KG1 (cell line): ENCODE measurements around the gene BTBD18.
"Not testable (repeated sequence)": the region's sequence is repeated elsewhere in the genome, so short reads cannot be mapped to it uniquely, and the experiment has no call there.

ENCODE experiments used
- DNase-seq: peaks from one replicate; lab custom pipeline; 2025; lab: John Stamatoyannopoulos, UW

Gene BTBD18

DNA sequence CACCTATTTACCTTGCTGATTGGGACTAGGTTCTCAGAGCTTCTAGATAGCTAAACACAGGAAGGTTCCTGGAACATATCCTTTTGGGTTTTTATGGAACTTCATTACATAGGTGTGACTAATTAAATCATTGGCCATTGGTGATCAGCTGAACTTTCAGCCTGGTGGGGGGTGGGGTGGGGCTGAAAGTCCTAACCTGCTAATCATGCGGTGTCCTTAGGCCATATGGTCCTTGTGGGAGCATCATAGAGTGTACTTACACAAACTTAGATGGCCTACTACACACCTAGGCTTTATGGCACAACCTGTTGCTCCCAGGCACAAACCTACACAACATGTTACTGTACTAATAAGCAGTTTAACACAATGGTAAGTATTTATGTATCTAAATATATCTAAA lies 19.0 kb downstream of the BTBD18 start:
- no peak for DNase-seq

DNA sequence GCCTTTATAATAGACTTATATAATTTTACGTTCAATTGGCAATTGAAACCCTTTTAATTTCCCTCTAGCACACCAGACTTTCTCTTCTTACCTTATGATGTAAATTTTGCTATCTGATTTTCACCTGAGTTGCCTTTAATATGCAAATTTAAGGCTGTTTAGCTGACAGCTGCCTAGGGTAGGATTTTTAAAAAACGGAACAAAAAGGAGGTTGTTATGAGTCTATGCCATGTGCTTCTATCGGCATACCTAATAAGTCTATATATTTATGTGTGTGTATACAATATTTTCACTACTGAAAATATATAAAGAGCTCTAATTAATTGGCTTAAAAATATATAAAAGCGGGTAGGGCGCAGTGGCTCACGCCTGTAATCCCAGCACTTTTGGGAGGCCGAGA lies 22.1 kb downstream of the BTBD18 start:
- DNase-seq: no peak

DNA sequence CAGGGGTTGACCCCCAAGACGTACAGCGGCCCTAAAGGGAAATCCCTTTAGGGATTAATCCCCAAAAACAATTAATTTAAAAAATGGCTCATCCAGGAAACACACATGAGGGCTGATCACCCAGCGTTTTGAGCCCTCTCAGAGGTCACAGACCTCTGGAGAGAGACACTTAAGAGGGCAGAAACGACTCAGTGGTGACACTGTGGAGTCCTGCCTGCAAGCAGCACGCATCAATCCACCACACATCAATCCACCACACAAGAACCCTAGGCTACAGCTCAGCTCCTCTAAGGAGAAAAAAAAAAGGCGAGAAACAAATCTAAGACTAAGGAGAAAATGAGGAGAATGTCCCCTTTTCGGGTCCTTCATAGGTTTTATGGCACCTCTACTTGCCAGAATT lies 22.8 kb downstream of the BTBD18 start:
- no peak for DNase-seq

DNA sequence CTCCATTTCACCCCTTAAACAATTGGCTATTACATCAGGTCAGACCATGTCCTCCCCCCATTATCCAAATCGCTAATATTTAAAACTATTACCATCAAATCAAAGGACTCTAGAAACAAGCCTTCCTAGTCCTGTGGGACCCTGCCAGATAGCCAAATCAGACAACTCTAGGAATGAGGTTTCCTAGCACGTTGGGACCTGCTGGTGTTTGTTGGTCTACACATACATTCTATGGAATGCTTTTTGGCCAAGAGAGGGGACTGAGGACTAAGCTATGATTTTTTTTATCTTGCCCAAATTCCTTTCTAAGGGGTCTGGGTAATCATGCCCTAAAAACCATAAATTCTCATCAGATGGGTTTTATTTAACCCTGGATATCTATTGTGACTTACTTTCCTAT lies 24.4 kb downstream of the BTBD18 start:
- no peak for DNase-seq

DNA sequence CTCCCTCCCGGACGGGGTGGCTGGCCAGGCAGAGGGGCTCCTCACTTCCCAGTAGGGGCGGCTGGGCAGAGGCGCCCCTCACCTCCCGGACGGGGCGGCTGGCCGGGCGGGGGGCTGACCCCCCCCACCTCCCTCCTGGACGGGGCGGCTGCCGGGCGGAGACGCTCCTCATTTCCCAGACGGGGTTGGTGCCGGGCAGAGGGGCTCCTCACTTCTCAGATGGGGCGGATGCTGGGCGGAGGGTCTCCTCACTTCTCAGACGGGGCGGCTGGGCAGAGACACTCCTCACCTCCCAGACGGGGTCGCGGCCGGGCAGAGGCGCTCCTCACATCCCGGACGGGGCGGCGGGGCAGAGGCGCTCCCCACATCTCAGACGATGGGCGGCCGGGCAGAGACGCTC lies 34.9 kb downstream of the BTBD18 start:
- not testable (repeated sequence) for DNase-seq

DNA sequence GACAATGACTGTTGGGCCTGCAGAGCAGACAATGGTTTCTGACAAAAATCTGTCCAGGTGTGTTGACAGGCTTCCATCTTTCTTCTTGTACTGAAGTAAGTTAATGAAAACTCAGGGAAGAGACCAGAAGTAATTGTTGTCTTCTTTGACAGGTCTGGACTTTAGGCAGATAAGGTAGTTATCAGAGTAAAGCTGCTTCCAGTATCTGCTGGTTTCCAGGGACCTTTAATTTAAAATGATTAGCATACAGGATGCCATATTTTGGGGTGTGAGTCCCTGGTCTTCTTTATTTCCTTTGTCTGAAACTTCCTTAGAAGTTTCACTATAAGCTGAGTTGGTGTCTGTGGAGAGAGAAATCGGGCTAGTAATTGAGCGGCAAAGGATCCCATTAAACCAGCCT lies 37.8 kb downstream of the BTBD18 start:
- DNase-seq: no peak

DNA sequence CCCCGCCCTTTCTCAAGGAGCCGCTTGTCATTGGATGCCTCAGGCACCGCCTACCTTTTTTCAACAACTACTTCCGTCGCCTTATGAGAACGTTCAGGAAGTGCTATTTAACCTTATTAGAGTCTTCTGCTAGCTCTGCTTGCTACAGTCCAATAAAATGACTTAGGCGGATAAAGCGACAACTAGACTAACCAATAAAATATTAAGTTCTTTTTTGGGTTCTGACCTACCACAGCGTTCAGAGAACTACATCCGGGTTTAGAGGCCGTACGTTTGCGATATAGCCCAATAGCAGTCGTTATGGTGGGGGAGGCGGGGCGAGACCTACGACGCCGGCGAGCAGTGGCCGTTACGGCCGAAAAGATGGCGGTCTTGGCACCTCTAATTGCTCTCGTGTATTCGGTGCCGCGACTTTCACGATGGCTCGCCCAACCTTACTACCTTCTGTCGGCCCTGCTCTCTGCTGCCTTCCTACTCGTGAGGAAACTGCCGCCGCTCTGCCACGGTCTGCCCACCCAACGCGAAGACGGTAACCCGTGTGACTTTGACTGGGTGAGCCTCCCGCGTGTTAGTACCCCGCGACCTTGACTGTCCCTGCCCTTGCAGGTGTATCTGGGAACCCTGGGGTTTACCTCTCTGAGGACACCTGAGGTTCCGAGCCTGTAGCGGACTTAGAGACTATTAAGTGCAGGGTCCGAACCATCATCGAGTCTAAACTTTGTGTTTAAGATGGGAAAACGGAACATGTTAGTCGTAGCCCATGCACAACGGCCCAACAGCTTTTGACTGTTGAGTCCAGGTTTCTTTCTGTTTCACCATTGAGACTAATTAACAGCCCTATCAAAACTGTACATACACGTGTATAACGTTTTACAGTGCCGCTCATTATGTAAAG lies 39.1 kb downstream of the BTBD18 start, which contains the start of gene TMX2:
TMX2 (plus strand) TSS at position 338 of the 895 bp plus-strand sequence; CDS start at position 364, 26 bp downstream.
- peak; percentile 100 for DNase-seq

DNA sequence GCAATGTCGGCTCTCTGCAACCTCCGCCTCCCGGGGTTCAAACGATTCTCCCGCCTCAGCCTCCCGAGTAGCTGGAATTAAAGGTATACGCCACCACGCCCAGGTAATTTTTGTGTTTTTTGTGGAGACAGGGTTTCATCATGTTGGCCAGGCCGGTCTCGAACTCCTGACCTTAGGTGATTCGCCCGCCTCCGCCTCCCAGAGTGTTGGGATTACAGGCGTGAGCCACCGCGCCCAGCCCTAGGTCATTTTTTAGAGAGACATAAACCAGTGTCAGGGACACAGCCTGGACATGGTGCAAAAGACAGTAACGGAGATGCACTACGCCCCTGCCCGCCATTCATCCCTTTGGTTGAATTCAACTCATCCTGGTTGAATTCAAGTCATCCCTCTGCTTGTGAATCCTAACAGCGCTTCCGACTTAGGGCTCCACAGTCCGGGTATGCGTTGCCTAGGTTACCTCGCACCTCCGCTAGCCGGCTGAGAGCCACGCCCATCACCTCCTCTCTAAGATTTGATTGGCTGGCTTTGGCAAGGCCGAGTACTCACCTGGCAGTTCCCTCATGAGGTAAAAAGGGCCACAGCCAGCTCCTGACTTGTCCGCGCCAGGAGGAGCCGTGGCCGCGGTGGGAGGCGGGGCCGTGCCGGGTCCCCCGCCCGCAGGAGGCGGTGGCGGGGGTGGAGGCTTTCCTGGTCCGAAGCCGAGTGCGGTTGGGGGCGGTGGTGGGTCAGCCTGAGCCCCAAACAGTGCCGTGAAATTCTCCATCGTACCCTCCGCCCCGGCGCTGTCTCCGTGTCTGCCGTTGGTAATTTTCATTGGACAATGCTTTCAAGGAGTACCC lies 40.0 kb downstream of the BTBD18 start, which contains the start of gene MED19:
MED19 (minus strand) TSS at position 802 of the 842 bp plus-strand sequence; CDS start at position 766, 36 bp downstream.
- peak; percentile 63 for DNase-seq

DNA sequence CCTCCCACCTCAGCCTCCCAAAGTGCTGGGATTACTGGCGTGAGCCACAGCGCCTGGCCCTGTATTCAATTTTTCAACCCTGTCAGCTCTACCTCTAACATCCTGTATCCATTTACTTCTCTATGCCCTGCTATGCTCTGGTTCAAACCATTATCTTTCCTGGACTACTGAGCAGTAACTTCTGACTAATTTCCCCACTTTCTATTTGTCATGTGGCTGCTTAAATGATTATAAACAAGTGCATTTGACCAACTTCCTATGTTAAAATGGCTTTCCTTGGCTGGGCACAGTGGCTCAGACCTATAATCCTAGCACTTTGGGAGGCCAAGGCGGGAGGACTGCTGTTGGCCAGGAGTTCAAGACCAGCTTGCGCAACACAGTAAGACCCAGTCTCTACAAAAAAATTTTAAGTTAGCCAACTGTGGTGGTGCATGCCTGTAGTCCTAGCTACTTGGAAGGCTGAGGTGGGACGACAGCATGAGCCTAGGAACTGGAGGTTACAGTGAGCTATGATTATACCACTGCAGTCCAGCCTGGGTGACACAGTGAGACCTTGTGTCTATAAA lies 41.7 kb downstream of the BTBD18 start:
- DNase-seq: no peak

DNA sequence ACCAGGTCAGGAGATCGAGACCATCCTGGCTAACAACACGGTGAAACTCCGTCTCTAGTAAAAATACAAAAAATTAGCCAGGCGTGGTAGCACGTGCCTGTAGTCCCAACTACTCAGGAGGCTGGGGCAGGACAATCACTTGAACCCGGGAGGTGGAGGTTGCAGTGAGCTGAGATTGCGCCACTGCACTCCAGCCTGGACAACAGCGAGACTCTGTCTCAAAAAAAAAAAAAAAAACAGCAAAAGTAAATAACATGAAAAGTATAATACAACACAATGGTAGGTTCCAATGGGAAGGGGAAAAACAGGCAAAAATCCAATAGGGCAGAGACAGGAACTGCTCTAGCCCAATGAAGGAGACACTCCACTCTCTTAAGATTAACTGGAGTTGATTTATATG lies 46.2 kb downstream of the BTBD18 start:
- not testable (repeated sequence) for DNase-seq

DNA sequence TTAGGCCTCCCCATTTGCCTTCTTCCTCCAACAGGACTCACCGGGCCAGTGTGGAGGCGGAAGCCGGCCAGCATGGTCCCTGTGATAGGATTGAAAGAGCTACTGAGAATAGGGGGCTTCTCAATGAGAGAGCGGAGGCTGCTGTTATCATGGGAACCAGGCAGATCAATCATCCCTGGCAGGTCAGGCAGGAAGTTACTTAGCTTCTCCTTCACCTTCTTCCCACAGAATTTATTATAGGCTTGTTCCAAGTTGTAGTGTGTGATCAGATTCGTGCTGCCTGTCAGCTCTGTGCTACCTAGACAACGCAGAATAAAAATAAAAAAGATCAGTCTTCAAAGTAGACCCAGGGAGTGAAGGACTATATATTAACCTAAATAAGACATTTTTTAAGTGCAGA lies 46.7 kb downstream of the BTBD18 start:
- no peak for DNase-seq

DNA sequence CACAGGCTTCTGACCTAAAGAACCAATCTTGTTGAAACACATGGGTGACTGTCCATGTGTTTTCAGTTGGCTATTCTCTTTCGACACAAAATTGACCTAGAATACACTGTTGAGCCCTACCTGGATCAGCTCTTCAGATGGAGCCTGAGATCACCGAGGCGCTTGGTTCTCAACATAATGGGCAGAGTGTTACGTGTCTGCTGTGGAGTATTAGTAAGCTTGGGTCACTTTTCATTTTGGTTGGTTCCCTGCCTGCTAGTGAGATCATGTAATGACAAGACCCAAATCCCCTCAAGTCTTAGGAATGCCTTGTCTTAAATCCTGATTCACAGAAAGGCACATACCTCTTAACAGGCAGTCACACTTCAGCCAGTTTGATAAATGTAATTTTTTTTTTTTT lies 48.3 kb downstream of the BTBD18 start:
- no peak for DNase-seq

DNA sequence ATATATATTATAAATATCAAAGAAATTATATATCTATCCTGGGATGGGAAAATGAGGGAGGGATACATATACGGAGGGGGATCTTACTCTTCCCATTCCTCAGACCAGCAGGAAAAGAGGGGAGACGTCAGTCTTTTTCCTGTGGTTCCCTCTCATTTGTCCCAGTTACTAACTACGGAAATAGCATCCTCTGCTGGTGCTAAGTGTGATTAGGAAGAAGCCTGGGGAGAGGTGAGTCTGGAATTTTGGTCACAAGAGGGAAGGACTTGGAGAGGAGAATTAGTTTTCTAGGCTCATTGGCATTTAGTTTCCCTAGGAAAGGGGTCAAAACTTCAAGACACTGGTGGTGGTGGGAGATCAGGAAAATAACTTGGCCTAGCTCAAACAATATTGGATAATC lies 51.2 kb downstream of the BTBD18 start:
- DNase-seq: no peak

DNA sequence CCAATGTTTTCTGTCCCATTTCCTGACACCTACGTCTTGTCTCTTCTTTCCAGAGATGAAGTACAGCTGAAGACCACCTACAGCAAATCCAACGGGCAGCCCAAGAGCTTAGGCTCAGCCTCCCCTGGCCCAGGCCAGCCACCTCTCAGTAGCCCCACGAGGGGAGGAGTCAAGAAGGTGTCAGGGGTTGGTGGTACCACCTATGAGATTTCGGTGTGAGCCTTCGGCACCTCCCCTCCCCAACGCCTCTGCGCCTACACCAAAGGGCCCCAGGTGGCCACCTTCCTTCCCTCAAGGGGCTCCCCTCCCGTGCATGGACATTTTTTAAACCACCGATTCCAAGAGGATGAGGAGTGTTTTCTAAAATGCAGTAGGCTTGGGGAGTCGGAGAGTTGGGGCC lies 51.8 kb downstream of the BTBD18 start:
- DNase-seq: no peak

DNA sequence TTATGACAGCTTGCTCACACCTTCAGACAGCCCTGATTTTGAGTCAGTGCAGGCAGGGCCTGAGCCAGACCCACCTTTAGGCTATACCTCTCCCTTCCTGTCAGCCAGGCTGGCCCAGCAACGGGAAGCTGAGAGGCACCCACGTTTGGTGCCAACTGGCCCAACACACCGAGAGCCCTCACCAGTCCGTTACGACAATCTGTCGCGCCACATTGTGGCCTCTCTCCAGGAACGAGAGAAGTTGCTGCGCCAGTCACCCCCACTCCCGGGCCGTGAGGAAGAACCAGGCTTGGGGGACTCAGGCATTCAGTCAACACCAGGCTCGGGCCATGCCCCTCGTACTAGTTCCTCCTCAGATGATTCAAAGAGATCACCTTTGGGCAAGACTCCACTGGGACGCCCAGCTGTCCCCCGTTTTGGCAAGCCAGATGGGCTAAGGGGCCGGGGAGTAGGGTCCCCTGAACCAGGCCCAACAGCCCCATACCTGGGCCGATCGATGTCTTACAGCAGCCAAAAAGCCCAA lies 52.7 kb downstream of the BTBD18 start:
- DNase-seq: no peak
